ENCODE data around the gene FASTKD3. TPM values are rescaled to one million over a fixed set of nuclear protein-coding genes. Genes with fewer than 3 reads are reported as not detected.

The FASTKD3 gene
- total and polyA plus RNA-seq, 2 donors (not counting 1 experiment from before 2014, with no cell fraction given): 6.6 to 10.0 TPM

DNA sequence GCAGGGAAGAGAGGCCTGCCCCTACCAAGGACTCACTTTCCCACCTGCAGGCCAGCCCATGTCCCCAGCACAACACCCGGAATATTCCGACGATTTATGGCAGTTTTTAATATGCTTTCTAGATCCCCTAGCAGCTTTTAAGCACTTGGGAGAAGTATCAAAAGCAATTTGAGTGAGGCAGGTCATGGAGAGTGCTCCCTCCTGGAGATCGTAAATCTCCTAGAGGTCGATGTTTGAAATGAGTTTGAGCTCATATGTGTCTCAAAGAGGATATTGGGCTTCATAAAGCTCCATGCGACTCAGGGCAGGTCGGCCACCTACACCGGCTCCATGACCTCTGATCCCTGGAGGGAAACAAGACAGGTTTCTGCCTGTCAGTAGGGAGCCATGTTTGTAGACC is 45.2 kb downstream of the FASTKD3 start:
- Histone ChIP-seq H3K27ac (ENCODE audit: low read length in 2 of 2) (no peak overlapping the region), H2AFZ (ENCODE audit: insufficient read depth, low read depth, low read length, poor library complexity, severe bottlenecking) (no peak overlapping the region), H3K27me3 (replicated peaks in 1 of 4; ENCODE audit: control extremely low read depth in 1 of 4, control insufficient read depth in 3 of 4, insufficient read depth in 4 of 4, low read length in 3 of 4) (no peaks in the 10 kb centered on the region), H3K9me3 (ENCODE audit: control extremely low read depth in 1 of 3, control insufficient read depth in 2 of 3, insufficient read depth in 1 of 3, low read length in 2 of 3) (no peaks in the 10 kb centered on the region), H3K9ac (ENCODE audit: low read length) (no peak overlapping the region), H4K20me1 (ENCODE audit: control insufficient read depth, insufficient read depth, low read length, poor library complexity, severe bottlenecking) (no peaks in the 10 kb centered on the region), H3K36me3 (replicated peaks in 1 of 2; ENCODE audit: control extremely low read depth in 1 of 2, control insufficient read depth in 1 of 2, extremely low read depth in 1 of 2, insufficient read depth in 2 of 2, low read length in 1 of 2) (no peaks in the 10 kb centered on the region), H3K4me1 (ENCODE audit: control insufficient read depth in 2 of 2, insufficient read depth in 2 of 2, low read length in 2 of 2) (no peaks in the 10 kb centered on the region), H3K4me2 (replicated peaks; ENCODE audit: low read depth, low read length, poor library complexity, severe bottlenecking) (no peak overlapping the region), H3K4me3 (ENCODE audit: control extremely low read depth in 1 of 5, extremely low read depth in 1 of 5, insufficient read depth in 1 of 5, low read depth in 2 of 5, low read length in 4 of 5) (no peak overlapping the region), H3K79me2 (ENCODE audit: control insufficient read depth, insufficient read depth, low read length) (no peaks in the 10 kb centered on the region)
- no peak for DNase-seq
- no peaks in the 10 kb centered on the region for H3K9me3 Mint-ChIP-seq (ENCODE audit: insufficient read depth)
- 80% methylated on average over 5 of the region's 8 CpGs for WGBS (ENCODE audit: insufficient coverage)
- intact Hi-C loops (cut with micrococcal nuclease): no loop called here
- POLR2A ChIA-PET: no interaction called here
- no peak for ATAC-seq (ENCODE audit: low read depth)
- CTCF ChIA-PET: no interaction called here
- H3K27me3 Mint-ChIP-seq: peaks cover 14% of the 10 kb centered on the region
- TF ChIP-seq, protein P1, sequence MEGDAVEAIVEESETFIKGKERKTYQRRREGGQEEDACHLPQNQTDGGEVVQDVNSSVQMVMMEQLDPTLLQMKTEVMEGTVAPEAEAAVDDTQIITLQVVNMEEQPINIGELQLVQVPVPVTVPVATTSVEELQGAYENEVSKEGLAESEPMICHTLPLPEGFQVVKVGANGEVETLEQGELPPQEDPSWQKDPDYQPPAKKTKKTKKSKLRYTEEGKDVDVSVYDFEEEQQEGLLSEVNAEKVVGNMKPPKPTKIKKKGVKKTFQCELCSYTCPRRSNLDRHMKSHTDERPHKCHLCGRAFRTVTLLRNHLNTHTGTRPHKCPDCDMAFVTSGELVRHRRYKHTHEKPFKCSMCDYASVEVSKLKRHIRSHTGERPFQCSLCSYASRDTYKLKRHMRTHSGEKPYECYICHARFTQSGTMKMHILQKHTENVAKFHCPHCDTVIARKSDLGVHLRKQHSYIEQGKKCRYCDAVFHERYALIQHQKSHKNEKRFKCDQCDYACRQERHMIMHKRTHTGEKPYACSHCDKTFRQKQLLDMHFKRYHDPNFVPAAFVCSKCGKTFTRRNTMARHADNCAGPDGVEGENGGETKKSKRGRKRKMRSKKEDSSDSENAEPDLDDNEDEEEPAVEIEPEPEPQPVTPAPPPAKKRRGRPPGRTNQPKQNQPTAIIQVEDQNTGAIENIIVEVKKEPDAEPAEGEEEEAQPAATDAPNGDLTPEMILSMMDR (IDR thresholded peaks at IDR 0.05): no peak
- TF ChIP-seq EZH2 (IDR thresholded peaks at IDR 0.05; ENCODE audit: borderline replicate concordance, insufficient read depth, low read depth, low read length, poor library complexity, severe bottlenecking): no peak
- no peak overlapping the region for H3K4me3 Mint-ChIP-seq
- no peaks in the 10 kb centered on the region for H3K4me1 Mint-ChIP-seq
- no peak overlapping the region for H3K27ac Mint-ChIP-seq

DNA sequence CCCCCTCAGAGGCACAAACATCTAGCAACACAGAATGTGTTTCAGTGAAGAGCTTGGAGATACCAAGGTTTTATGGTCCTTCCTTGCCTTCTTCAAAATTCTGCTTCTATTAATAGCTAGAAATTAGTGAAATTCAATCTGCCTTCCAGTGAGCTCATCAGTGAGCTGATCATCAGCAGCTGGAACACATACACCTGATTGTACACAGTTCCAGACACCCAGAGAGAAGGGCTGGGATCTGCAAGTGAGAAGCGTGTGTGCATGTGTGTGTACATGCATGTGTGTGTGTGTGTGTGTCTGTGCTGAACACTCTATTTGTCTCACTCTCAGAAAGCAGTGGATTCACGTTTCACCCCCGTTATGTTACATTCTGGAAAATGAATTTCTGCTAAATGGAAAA is 46.4 kb downstream of the FASTKD3 start:
- Mint-ChIP-seq H3K27me3 (peaks cover 14% of the 10 kb centered on the region), H3K9me3 (ENCODE audit: insufficient read depth) (no peaks in the 10 kb centered on the region), H3K27ac (no peak overlapping the region), H3K4me3 (no peak overlapping the region), H3K4me1 (no peaks in the 10 kb centered on the region)
- ChIA-PET POLR2A (no interaction called here), CTCF (no interaction called here)
- Histone ChIP-seq H3K36me3 (replicated peaks in 1 of 2; ENCODE audit: control extremely low read depth in 1 of 2, control insufficient read depth in 1 of 2, extremely low read depth in 1 of 2, insufficient read depth in 2 of 2, low read length in 1 of 2) (no peaks in the 10 kb centered on the region), H3K27me3 (replicated peaks in 1 of 4; ENCODE audit: control extremely low read depth in 1 of 4, control insufficient read depth in 3 of 4, insufficient read depth in 4 of 4, low read length in 3 of 4) (no peaks in the 10 kb centered on the region), H3K4me2 (replicated peaks; ENCODE audit: low read depth, low read length, poor library complexity, severe bottlenecking) (no peak overlapping the region), H3K4me3 (ENCODE audit: control extremely low read depth in 1 of 5, extremely low read depth in 1 of 5, insufficient read depth in 1 of 5, low read depth in 2 of 5, low read length in 4 of 5) (no peak overlapping the region), H2AFZ (ENCODE audit: insufficient read depth, low read depth, low read length, poor library complexity, severe bottlenecking) (no peak overlapping the region), H3K4me1 (ENCODE audit: control insufficient read depth in 2 of 2, insufficient read depth in 2 of 2, low read length in 2 of 2) (no peaks in the 10 kb centered on the region), H3K9me3 (ENCODE audit: control extremely low read depth in 1 of 3, control insufficient read depth in 2 of 3, insufficient read depth in 1 of 3, low read length in 2 of 3) (no peaks in the 10 kb centered on the region), H3K27ac (ENCODE audit: low read length in 2 of 2) (no peak overlapping the region), H3K79me2 (ENCODE audit: control insufficient read depth, insufficient read depth, low read length) (no peaks in the 10 kb centered on the region), H3K9ac (ENCODE audit: low read length) (no peak overlapping the region), H4K20me1 (ENCODE audit: control insufficient read depth, insufficient read depth, low read length, poor library complexity, severe bottlenecking) (no peaks in the 10 kb centered on the region)
- no CpG with 5 or more reads among the region's 3 CpGs for WGBS (ENCODE audit: insufficient coverage)
- intact Hi-C loops (cut with micrococcal nuclease): no loop called here
- TF ChIP-seq, protein P1 (IDR thresholded peaks at IDR 0.05): no peak
- no peak for TF ChIP-seq EZH2 (IDR thresholded peaks at IDR 0.05; ENCODE audit: borderline replicate concordance, insufficient read depth, low read depth, low read length, poor library complexity, severe bottlenecking)
- no peak for ATAC-seq (ENCODE audit: low read depth)
- no peak for DNase-seq
